GM12878 (cell line): Measurements from ENCODE around the gene PPT2. TPM values are rescaled to one million over a fixed set of nuclear protein-coding genes. Genes with fewer than 3 reads are reported as not detected.

Experiments
- ATF2 ChIP-seq: IDR thresholded peaks from 2 replicates; pipeline ENCODE4 v1.6.1; 2012; ENCODE audit warnings: low read length, inconsistent platforms
- BCL11A ChIP-seq: IDR thresholded peaks from 2 replicates; pipeline ENCODE4 v1.6.1; 2011; ENCODE audit warnings: low read depth, low read length
- E2F4 ChIP-seq: IDR thresholded peaks from 2 replicates; pipeline ENCODE4 v1.6.1; 2012; ENCODE audit warnings: low read depth, low read length, improper control_type of control experiment
- ELK1 ChIP-seq: IDR thresholded peaks from 2 replicates; pipeline ENCODE4 v1.6.1; 2012; ENCODE audit warnings: low read depth, low read length, improper control_type of control experiment
- FOXK2 ChIP-seq: fragments of 450-650 bp; IDR thresholded peaks from 2 replicates; pipeline ENCODE4 v1.6.1; 2017; ENCODE audit warnings: mild to moderate bottlenecking, moderate library complexity
- FOXM1 ChIP-seq: IDR thresholded peaks from 2 replicates; pipeline ENCODE4 v1.6.1; 2012; ENCODE audit warnings: low read depth, mild to moderate bottlenecking, inconsistent platforms, low read length, moderate library complexity
- GABPA ChIP-seq: IDR thresholded peaks from 2 replicates; pipeline ENCODE4 v1.6.1; 2014; ENCODE audit warnings: antibody characterized with exemption, low read depth, mild to moderate bottlenecking, inconsistent platforms
- HCFC1 ChIP-seq: fragments of 150-350 bp; IDR thresholded peaks from 2 replicates; pipeline ENCODE4 v1.6.1; 2014; ENCODE audit warnings: low read length
- IRF3 ChIP-seq: fragments of 450-650 bp; IDR thresholded peaks from 2 replicates; pipeline ENCODE4 v1.6.1; 2014; ENCODE audit warnings: mild to moderate bottlenecking
- IRF4 ChIP-seq: IDR thresholded peaks from 2 replicates; pipeline ENCODE4 v1.6.1; 2011; ENCODE audit warnings: low read depth, low read length
- MYB ChIP-seq: fragments of 150-350 bp; IDR thresholded peaks from 2 replicates; pipeline ENCODE4 v1.6.1; 2014; ENCODE audit warnings: mild to moderate bottlenecking, low read depth, low read length, borderline replicate concordance
- MYC ChIP-seq: IDR thresholded peaks from 2 replicates; pipeline ENCODE4 v1.6.1; 2011; ENCODE audit warnings: mild to moderate bottlenecking, low read length, moderate library complexity, inconsistent platforms; ENCODE audit not compliant: insufficient read depth, insufficient replicate concordance, insufficient read length, severe bottlenecking
- NBN ChIP-seq: fragments of 450-650 bp; IDR thresholded peaks from 2 replicates; pipeline ENCODE4 v1.6.1; 2016
- NR2C1 ChIP-seq: fragments of 450-650 bp; IDR thresholded peaks from 2 replicates; pipeline ENCODE4 v1.6.1; 2017; ENCODE audit warnings: antibody characterized with exemption, mild to moderate bottlenecking, moderate library complexity
- POU2F2 ChIP-seq: IDR thresholded peaks from 3 replicates; pipeline ENCODE4 v1.6.1; 2011; ENCODE audit warnings: low read depth, mild to moderate bottlenecking, low read length, borderline replicate concordance
- RUNX3 ChIP-seq: IDR thresholded peaks from 2 replicates; pipeline ENCODE4 v1.6.1; 2012; ENCODE audit warnings: low read length, inconsistent platforms
- STAT1 ChIP-seq: fragments of 450-650 bp; conservative IDR thresholded peaks from 2 replicates; pipeline ENCODE4 v1.6.1; 2014; ENCODE audit warnings: antibody characterized with exemption, mild to moderate bottlenecking
- TCF7 ChIP-seq: IDR thresholded peaks from 2 replicates; pipeline ENCODE4 v1.6.1; 2014; ENCODE audit warnings: antibody characterized with exemption, borderline replicate concordance
- USF2 ChIP-seq: IDR thresholded peaks from 2 replicates; pipeline ENCODE4 v1.6.1; 2011; ENCODE audit warnings: low read depth, low read length, improper control_type of control experiment, borderline replicate concordance
- ZBTB40 ChIP-seq: fragments of 450-650 bp; IDR thresholded peaks from 2 replicates; pipeline ENCODE4 v1.6.1; 2016; ENCODE audit warnings: mild to moderate bottlenecking, moderate library complexity, borderline replicate concordance
- ZNF207 ChIP-seq: fragments of 450-650 bp; IDR thresholded peaks from 2 replicates; pipeline ENCODE4 v1.6.1; 2014; ENCODE audit warnings: antibody characterized with exemption, mild to moderate bottlenecking, borderline replicate concordance
- polyA plus RNA-seq, 11 experiments: library from polyadenylated mRNA; depleted of rRNA in 4 of 11; unstranded in 6 of 11; stranded (reverse) in 5 of 11; fragments of >200 nt; fragmentation: Nextera tagmentation in 4 of 11; fragmentation: Illumina TruSeq in 1 of 11; extraction: Ambion mirVana in 4 of 11; extraction: Trizol in 1 of 11; gene quantifications; 1 replicate in 1 of 11; 2 replicates in 10 of 11; pipeline versions ENCODE4 v1.2.1 to v1.2.3, GENCODE V29; 2011 to 2016; ENCODE audit warnings: inconsistent platforms in 2 of 11, missing spikeins in 2 of 11, low read depth in 1 of 11
- total RNA-seq, 4 experiments: library from RNA; depleted of rRNA in 3 of 4; stranded (reverse); fragments of >200 nt in 3 of 4; fragmentation: Illumina TruSeq in 1 of 4; extraction: Trizol in 1 of 4; gene quantifications; 2 replicates each; pipeline versions ENCODE4 v1.2.1 to v1.2.3, GENCODE V29; 2013 to 2021

PPT2 gene
- total and polyA plus RNA-seq, 10 of the 15 experiments (the other 5 are each of a cell fraction or from before 2014, with no cell fraction given): 1.3 to 25.5 (median 5.5) TPM

GRCh38 chr6:32191696-32192607 lies 38.0 kb downstream of the PPT2 start (continued):
- TF ChIP-seq ZBTB40: no peak
- no peak for TF ChIP-seq ATF2
- TF ChIP-seq STAT1: no peak
- TF ChIP-seq ZNF207: no peak
- TF ChIP-seq IRF3: no peak
- TF ChIP-seq USF2: no peak
- TF ChIP-seq RUNX3: no peak
- TF ChIP-seq E2F4: no peak
- TF ChIP-seq ELK1: no peak
- TF ChIP-seq IRF4: no peak; the same call in 1 of the 2 replicates
- no peak for TF ChIP-seq TCF7
- TF ChIP-seq GABPA: no peak
- no peak for TF ChIP-seq NR2C1
- TF ChIP-seq POU2F2: no peak
- no peak for TF ChIP-seq FOXM1
- no peak for TF ChIP-seq MYC
- TF ChIP-seq FOXK2: no peak
- TF ChIP-seq BCL11A: no peak
- peak; percentile 59; the same call in 1 of the 2 replicates for TF ChIP-seq NBN
- TF ChIP-seq MYB: no peak
- TF ChIP-seq HCFC1: no peak
